ENCODE data around the gene NEK4. TPM values are rescaled to one million over a fixed set of nuclear protein-coding genes. Genes with fewer than 3 reads are reported as not detected.
A peak's percentile ranks its signal among the peaks of the same experiment; 100 is the strongest.

NEK4 gene
- total and polyA plus RNA-seq, 2 of the 13 experiments (the other 11 are each of a cell fraction or from before 2014, with no cell fraction given), result 16.5 to 38.0 TPM

DNA sequence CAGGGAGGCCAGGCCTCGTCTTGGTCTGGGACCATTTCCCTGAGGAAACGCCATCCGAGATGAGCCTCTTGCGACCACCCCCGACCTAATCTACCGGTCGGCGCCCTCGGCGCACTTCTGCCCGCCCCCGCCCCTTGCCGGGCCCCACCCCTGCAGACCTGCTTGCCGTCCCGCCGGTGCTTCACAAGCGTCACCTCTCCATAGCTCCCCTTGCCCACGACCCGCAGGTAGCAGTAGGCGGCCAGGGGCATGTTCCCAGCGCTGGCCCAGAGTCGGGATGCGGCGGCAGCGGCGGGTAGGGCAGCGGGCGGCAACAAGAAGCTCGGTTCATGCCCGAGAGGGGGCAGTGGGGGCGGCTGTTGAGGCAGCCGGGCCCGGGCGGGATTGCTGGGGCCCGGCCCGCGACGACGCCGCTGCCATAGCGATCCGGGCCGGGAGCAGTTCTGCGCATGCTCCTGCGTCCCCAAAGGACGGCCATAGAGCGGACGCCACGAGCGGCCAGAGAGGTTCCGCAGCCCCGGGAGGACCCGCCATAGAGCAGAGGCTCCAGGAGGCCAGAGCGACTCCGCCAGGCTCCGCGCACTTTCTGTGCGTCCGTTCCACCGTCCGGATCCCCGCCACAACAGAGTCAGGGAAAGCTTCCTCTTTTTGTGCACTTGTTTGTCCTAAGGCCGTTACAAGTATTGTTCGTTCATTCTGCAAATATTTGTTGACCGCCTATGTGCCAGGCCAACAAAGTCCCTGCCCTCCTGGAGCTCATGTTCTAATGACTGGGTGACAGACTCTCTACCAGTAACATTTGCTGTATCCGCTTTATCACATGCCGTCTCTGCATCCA is at the start of gene NEK4 (continued):
- TF ChIP-seq HMGXB4 (CRISPR knock-in tag; IDR thresholded peaks at IDR 0.05; ENCODE audit: borderline replicate concordance in 1 of 2, low read depth in 1 of 2) (peak; percentile 74 to 75; a peak in 3 of 4 replicates), ZNF335 (CRISPR knock-in tag; IDR thresholded peaks at IDR 0.05) (no peak), ASH2L (IDR thresholded peaks at IDR 0.05; ENCODE audit: insufficient read length, low read depth, low read length) (peak; percentile 75), ZNF777 (CRISPR knock-in tag; IDR thresholded peaks at IDR 0.05) (peak; percentile 80; the same call in 1 of the 2 replicates), ZMYM4 (CRISPR knock-in tag; IDR thresholded peaks at IDR 0.05) (0 out of 2 replicates have a peak, but pooled peaks have one; percentile 57), TCF7 (IDR thresholded peaks at IDR 0.05; ENCODE audit: low read depth) (no peak), HNF4G (IDR thresholded peaks at IDR 0.05; ENCODE audit: borderline replicate concordance, low read depth, low read length) (no peak), HNF4G (CRISPR knock-in tag; IDR thresholded peaks at IDR 0.05; ENCODE audit: borderline replicate concordance, low read depth) (no peak), CEBPB (IDR thresholded peaks at IDR 0.05; ENCODE audit: borderline replicate concordance, low read depth, low read length) (no peak), HNRNPLL (IDR thresholded peaks at IDR 0.05; ENCODE audit: low read depth, low read length, poor library complexity, severe bottlenecking) (peak; percentile 89), SMAD1 (CRISPR knock-in tag; IDR thresholded peaks at IDR 0.05; ENCODE audit: borderline replicate concordance, low read depth) (no peak), ZNF10 (CRISPR knock-in tag; IDR thresholded peaks at IDR 0.05; ENCODE audit: borderline replicate concordance, low read depth) (no peak)
- TF ChIP-seq, protein P1, sequence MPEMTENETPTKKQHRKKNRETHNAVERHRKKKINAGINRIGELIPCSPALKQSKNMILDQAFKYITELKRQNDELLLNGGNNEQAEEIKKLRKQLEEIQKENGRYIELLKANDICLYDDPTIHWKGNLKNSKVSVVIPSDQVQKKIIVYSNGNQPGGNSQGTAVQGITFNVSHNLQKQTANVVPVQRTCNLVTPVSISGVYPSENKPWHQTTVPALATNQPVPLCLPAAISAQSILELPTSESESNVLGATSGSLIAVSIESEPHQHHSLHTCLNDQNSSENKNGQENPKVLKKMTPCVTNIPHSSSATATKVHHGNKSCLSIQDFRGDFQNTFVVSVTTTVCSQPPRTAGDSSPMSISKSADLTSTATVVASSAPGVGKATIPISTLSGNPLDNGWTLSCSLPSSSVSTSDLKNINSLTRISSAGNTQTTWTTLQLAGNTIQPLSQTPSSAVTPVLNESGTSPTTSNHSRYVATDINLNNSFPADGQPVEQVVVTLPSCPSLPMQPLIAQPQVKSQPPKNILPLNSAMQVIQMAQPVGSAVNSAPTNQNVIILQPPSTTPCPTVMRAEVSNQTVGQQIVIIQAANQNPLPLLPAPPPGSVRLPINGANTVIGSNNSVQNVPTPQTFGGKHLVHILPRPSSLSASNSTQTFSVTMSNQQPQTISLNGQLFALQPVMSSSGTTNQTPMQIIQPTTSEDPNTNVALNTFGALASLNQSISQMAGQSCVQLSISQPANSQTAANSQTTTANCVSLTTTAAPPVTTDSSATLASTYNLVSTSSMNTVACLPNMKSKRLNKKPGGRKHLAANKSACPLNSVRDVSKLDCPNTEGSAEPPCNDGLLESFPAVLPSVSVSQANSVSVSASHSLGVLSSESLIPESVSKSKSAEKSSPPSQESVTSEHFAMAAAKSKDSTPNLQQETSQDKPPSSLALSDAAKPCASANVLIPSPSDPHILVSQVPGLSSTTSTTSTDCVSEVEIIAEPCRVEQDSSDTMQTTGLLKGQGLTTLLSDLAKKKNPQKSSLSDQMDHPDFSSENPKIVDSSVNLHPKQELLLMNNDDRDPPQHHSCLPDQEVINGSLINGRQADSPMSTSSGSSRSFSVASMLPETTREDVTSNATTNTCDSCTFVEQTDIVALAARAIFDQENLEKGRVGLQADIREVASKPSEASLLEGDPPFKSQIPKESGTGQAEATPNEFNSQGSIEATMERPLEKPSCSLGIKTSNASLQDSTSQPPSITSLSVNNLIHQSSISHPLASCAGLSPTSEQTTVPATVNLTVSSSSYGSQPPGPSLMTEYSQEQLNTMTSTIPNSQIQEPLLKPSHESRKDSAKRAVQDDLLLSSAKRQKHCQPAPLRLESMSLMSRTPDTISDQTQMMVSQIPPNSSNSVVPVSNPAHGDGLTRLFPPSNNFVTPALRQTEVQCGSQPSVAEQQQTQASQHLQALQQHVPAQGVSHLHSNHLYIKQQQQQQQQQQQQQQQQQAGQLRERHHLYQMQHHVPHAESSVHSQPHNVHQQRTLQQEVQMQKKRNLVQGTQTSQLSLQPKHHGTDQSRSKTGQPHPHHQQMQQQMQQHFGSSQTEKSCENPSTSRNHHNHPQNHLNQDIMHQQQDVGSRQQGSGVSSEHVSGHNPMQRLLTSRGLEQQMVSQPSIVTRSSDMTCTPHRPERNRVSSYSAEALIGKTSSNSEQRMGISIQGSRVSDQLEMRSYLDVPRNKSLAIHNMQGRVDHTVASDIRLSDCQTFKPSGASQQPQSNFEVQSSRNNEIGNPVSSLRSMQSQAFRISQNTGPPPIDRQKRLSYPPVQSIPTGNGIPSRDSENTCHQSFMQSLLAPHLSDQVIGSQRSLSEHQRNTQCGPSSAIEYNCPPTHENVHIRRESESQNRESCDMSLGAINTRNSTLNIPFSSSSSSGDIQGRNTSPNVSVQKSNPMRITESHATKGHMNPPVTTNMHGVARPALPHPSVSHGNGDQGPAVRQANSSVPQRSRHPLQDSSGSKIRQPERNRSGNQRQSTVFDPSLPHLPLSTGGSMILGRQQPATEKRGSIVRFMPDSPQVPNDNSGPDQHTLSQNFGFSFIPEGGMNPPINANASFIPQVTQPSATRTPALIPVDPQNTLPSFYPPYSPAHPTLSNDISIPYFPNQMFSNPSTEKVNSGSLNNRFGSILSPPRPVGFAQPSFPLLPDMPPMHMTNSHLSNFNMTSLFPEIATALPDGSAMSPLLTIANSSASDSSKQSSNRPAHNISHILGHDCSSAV (CRISPR knock-in tag; IDR thresholded peaks at IDR 0.05; ENCODE audit: borderline replicate concordance), result no peak

All from HepG2 (cell line).